22Rv1 (cell line): Measurements from ENCODE around the gene PLA2R1.

Experiments
- H3K27ac ChIP-seq: fragments of 450-650 bp; 2 replicates; pipeline ENCODE4 v1.5.1; 2017
- CTCF ChIP-seq: fragments of 450-650 bp; IDR thresholded peaks from 2 replicates; pipeline ENCODE4 v1.5.1; 2017; ENCODE audit warnings: mild to moderate bottlenecking
- ZFX ChIP-seq: fragments of 450-650 bp; IDR thresholded peaks from 2 replicates; pipeline ENCODE4 v1.6.1; 2017; ENCODE audit warnings: antibody characterized with exemption, borderline replicate concordance

The PLA2R1 gene

GRCh38 chr2:159942146-159942545, 120.3 kb downstream of the PLA2R1 start:
- no peak for TF ChIP-seq ZFX
- TF ChIP-seq CTCF = no peak
- no peak overlapping the region for H3K27ac ChIP-seq

DNA sequence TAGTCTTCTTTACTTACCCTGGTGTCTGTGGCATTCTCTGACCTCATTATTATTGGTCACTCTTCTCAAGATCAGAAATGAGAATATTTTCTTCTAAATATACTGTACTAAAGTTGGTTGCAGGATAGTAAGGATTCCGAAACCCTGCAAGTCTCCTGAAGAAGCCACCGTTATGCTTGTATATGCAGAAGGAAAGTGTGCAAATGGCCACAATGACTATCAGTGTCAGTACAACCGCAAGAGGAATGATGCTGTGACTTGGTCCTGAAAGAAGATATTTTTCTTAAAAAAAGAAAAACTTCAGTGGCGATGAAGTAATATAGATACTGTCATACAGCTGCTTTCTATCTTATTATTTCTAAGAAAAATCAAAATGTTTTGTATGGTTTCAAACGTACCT, 120.7 kb downstream of the PLA2R1 start:
- no peak overlapping the region for H3K27ac ChIP-seq
- TF ChIP-seq CTCF = no peak
- no peak for TF ChIP-seq ZFX

- TF ChIP-seq CTCF = 0 out of 2 replicates have a peak, but pooled peaks have one; percentile 11
- TF ChIP-seq ZFX = no peak
- H3K27ac ChIP-seq = no peak overlapping the region
Measured at GRCh38 chr2:159939946-159940345, 122.5 kb downstream of the PLA2R1 start.

- TF ChIP-seq CTCF (no peak), ZFX (no peak)
- no peak overlapping the region for H3K27ac ChIP-seq
Measured at GRCh38 chr2:159938395-159938794, 124.0 kb downstream of the PLA2R1 start.

- no peak for TF ChIP-seq CTCF
- TF ChIP-seq ZFX = no peak
- H3K27ac ChIP-seq = no peak overlapping the region
Measured at GRCh38 chr2:159936471-159936870, 125.9 kb downstream of the PLA2R1 start.

GRCh38 chr2:159933727-159934049, 128.7 kb downstream of the PLA2R1 start:
- no peak overlapping the region for H3K27ac ChIP-seq
- TF ChIP-seq ZFX = no peak
- TF ChIP-seq CTCF = no peak

- TF ChIP-seq ZFX (no peak), CTCF (no peak)
- H3K27ac ChIP-seq = no peak overlapping the region
Measured at GRCh38 chr2:159933040-159933726, 129.2 kb downstream of the PLA2R1 start.
